HG03378 (cell line): ENCODE measurements around the gene SKI.
"Not testable (repeated sequence)": the region's sequence is repeated elsewhere in the genome, so short reads cannot be mapped to it uniquely, and the experiment has no call there.

Source experiments
- ATAC-seq: cut with Tn5 transposase; IDR thresholded peaks from one replicate; pipeline ENCODE4 v1.9.1; 2021; ENCODE audit warnings: mild to moderate bottlenecking, moderate library complexity; ENCODE audit not compliant: unreplicated experiment

The SKI gene

GRCh38 chr1:2318314-2319278 is 90.5 kb downstream of the SKI start:
- no peak for ATAC-seq

- no peak for ATAC-seq
Measured at GRCh38 chr1:2319291-2319690, 91.2 kb downstream of the SKI start.

GRCh38 chr1:2320006-2320405 is 91.9 kb downstream of the SKI start:
- no peak for ATAC-seq

- no peak for ATAC-seq
Measured at GRCh38 chr1:2320760-2321667, 92.9 kb downstream of the SKI start.

GRCh38 chr1:2322065-2322571 is 94.0 kb downstream of the SKI start:
- ATAC-seq: no peak

GRCh38 chr1:2322581-2323211 is 94.6 kb downstream of the SKI start:
- no peak for ATAC-seq

GRCh38 chr1:2323451-2323974 is 95.4 kb downstream of the SKI start:
- no peak for ATAC-seq

GRCh38 chr1:2324553-2325366 is 96.6 kb downstream of the SKI start:
- ATAC-seq: no peak

- no peak for ATAC-seq
Measured at GRCh38 chr1:2326524-2326923, 98.4 kb downstream of the SKI start.

GRCh38 chr1:2327162-2327561 is 99.0 kb downstream of the SKI start:
- ATAC-seq: not testable (repeated sequence)

GRCh38 chr1:2327841-2328240 is 99.7 kb downstream of the SKI start:
- no peak for ATAC-seq

- no peak for ATAC-seq
Measured at GRCh38 chr1:2328676-2329455, 100.7 kb downstream of the SKI start.

- no peak for ATAC-seq
Measured at GRCh38 chr1:2330035-2330434, 101.9 kb downstream of the SKI start.

GRCh38 chr1:2330519-2331199 is 102.5 kb downstream of the SKI start:
- ATAC-seq: no peak

GRCh38 chr1:2331200-2331544 is 103.1 kb downstream of the SKI start:
- ATAC-seq: no peak

GRCh38 chr1:2331580-2331979 is 103.5 kb downstream of the SKI start:
- not testable (repeated sequence) for ATAC-seq

- ATAC-seq: no peak
Measured at GRCh38 chr1:2334366-2334765, 106.2 kb downstream of the SKI start.

- ATAC-seq: no peak
Measured at GRCh38 chr1:2334883-2335534, 106.9 kb downstream of the SKI start.
